Uterus (tissue), 4 donors: ENCODE data around the gene NDUFB10. TPM values are rescaled to one million over a fixed set of nuclear protein-coding genes. Genes with fewer than 3 reads are reported as not detected.

ENCODE experiments used
- DNase-seq, 2 donors: peaks; one replicate each; pipeline ENCODE4 v3.0.0-alpha.2; 2019 to 2020
- H3K27ac ChIP-seq, 2 donors: fragments of 200-600 bp; sonication (generic); 1 replicate in 1 of 2; 2 replicates in 1 of 2; pipeline ENCODE4 v1.5.1; 2016 to 2018
- H3K27me3 ChIP-seq, 2 donors: fragments of 200-600 bp; sonication (generic); one replicate each; pipeline ENCODE4 v1.5.1; 2018 to 2019; ENCODE audit warnings: control low read depth in 1 of 2
- H3K36me3 ChIP-seq, 2 donors: fragments of 200-600 bp; sonication (generic); one replicate each; pipeline ENCODE4 v1.5.1; 2019; ENCODE audit warnings: control low read depth in 1 of 2
- H3K4me1 ChIP-seq, 2 donors: fragments of 200-600 bp; sonication (generic); one replicate each; pipeline ENCODE4 v1.5.1; 2018 to 2019; ENCODE audit warnings: control low read depth in 1 of 2
- H3K4me3 ChIP-seq, 2 donors: fragments of 200-600 bp; sonication (generic); 1 replicate in 1 of 2; 2 replicates in 1 of 2; pipeline ENCODE4 v1.5.1; 2018 to 2019; ENCODE audit warnings: mild to moderate bottlenecking in 1 of 2
- H3K9me3 ChIP-seq, 2 donors: fragments of 200-600 bp; sonication (generic); one replicate each; pipeline ENCODE4 v1.5.1; 2019; ENCODE audit warnings: control low read depth in 1 of 2
- POLR2A ChIP-seq, 2 donors: fragments of 450-650 bp; IDR thresholded peaks; one replicate each; pipeline ENCODE4 v1.6.1; 2016; ENCODE audit warnings: antibody characterized with exemption in 2 of 2, mild to moderate bottlenecking in 1 of 2, moderate library complexity in 1 of 2
- intact Hi-C: fragments of 100-400 bp; cut with DNase I; formaldehyde crosslinking; loops from one replicate; pipeline ENCODE4 v1.15.1; 2023; ENCODE audit warnings: low total_unique reads
- total RNA-seq, 4 donors: library from RNA; depleted of rRNA in 3 of 4; stranded (reverse); fragments of >200 nt in 3 of 4; gene quantifications; one replicate each; pipeline versions ENCODE4 v1.1.0 to v1.2.4, GENCODE V29; 2014 to 2023
- TF ChIP-seq, protein P1 (sequence below), 4 experiments: fragments of 200-600 bp in 2 of 4; fragments of 450-650 bp in 2 of 4; sonication (generic) in 2 of 4; IDR thresholded peaks; one replicate each; pipeline ENCODE4 v1.5.1; 2016 to 2019; ENCODE audit warnings: antibody characterized with exemption in 4 of 4, mild to moderate bottlenecking in 2 of 4, moderate library complexity in 1 of 4
- donor health status: DM: yes; HTN: yes; CAD: no.

Gene NDUFB10
- total RNA-seq, 4 donors from 2014 or later, result 50.1 to 532 (median 78.0) TPM

DNA sequence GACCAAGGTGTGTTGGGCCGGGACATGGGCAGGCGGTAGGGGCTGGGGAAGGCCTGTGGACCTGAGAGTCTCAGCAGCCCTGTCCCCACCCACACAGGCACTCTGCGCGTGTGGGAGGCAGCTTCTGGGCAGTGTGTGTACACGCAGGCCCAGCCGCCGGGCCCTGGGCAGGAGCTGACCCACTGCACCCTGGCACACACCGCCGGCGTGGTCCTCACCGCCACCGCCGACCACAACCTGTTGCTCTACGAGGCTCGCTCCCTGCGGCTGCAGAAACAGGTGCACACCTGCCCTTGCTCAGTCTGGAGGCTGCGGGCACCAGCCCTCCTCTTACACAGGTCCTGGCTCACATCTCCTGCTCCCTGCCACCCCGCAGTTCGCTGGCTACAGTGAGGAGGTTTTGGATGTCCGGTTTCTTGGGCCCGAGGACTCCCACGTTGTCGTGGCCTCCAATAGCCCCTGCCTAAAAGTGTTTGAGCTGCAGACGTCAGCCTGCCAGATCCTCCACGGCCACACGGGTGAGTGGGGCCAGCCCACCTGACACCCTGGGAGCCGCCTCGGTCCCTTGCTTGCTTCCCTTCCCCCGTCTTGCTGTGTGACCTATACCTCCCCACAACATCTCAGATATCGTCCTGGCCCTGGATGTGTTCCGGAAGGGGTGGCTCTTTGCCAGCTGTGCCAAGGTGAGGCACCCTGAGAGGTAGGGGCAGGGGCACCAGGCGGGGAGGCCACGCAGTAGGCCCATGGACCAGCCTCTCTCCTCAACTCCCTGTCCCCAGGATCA is 16.3 kb downstream of the NDUFB10 start:
- no peak for TF ChIP-seq POLR2A (IDR thresholded peaks at IDR 0.05)
- TF ChIP-seq, protein P1, sequence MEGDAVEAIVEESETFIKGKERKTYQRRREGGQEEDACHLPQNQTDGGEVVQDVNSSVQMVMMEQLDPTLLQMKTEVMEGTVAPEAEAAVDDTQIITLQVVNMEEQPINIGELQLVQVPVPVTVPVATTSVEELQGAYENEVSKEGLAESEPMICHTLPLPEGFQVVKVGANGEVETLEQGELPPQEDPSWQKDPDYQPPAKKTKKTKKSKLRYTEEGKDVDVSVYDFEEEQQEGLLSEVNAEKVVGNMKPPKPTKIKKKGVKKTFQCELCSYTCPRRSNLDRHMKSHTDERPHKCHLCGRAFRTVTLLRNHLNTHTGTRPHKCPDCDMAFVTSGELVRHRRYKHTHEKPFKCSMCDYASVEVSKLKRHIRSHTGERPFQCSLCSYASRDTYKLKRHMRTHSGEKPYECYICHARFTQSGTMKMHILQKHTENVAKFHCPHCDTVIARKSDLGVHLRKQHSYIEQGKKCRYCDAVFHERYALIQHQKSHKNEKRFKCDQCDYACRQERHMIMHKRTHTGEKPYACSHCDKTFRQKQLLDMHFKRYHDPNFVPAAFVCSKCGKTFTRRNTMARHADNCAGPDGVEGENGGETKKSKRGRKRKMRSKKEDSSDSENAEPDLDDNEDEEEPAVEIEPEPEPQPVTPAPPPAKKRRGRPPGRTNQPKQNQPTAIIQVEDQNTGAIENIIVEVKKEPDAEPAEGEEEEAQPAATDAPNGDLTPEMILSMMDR (IDR thresholded peaks at IDR 0.05), result no peak
- H3K27me3 ChIP-seq, result peaks cover 0 to 5% of the 10 kb centered on the region in 2 donors
- H3K9me3 ChIP-seq, result no peaks in the 10 kb centered on the region
- intact Hi-C loops, result no loop called here
- no peak overlapping the region for H3K4me3 ChIP-seq
- peaks cover 0 to 18% of the 10 kb centered on the region in 2 donors for H3K4me1 ChIP-seq
- H3K36me3 ChIP-seq, result no peaks in the 10 kb centered on the region
- H3K27ac ChIP-seq, result no peak overlapping the region
- DNase-seq, result no peak

DNA sequence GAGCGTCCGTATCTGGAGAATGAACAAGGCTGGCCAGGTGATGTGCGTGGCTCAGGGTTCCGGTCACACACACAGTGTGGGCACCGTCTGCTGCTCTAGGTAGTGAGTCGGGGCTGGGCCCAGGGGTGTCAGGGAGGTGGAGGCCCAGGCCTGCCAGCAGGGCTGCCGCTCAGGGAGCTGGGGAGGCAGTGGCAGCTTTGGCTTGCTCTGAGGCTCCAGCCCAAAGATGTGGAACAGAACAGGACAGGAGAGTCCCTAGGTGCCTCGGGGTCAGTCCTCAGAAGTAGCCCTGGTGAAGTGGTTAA is 16.8 kb downstream of the NDUFB10 start:
- Histone ChIP-seq H3K36me3 (no peaks in the 10 kb centered on the region), H3K4me1 (peaks cover 0 to 14% of the 10 kb centered on the region in 2 donors)

DNA sequence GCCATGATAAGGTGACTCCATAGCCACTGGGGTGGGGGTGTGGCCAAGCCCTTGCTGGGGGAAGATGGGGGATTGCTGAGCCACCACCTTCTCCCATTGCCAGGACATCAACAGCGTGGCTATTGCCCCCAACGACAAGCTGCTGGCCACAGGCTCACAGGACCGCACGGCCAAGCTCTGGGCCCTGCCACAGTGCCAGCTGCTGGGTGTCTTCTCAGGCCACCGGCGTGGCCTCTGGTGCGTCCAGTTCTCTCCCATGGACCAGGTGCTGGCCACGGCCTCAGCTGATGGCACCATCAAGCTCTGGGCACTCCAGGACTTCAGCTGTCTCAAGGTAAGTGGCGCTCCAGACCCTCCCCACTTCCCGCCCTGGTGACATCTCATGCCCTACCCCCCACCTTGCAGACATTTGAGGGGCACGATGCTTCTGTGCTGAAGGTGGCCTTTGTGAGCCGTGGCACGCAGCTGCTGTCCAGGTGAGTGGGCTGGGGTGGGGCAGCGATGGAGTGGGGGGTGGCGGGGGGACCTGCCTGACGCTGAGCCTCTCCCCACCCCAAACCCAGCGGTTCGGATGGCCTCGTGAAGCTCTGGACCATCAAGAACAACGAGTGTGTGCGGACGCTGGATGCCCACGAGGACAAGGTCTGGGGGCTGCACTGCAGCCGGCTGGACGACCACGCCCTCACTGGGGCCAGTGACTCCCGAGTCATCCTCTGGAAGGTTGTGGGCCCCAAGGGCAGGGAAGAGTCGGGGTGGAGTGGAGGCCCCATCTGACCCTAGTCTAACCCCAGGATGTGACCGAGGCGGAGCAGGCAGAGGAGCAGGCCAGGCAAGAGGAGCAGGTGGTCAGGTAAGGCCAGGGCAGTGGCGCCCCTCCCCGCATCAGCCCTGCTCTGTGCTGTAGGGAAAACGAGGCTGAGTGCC is 17.9 kb downstream of the NDUFB10 start:
- no peaks in the 10 kb centered on the region for H3K9me3 ChIP-seq
- intact Hi-C loops, result no loop called here
- H3K4me3 ChIP-seq, result no peak overlapping the region
- H3K27ac ChIP-seq, result no peak overlapping the region
- peaks cover 0 to 12% of the 10 kb centered on the region in 2 donors for H3K4me1 ChIP-seq
- H3K36me3 ChIP-seq, result no peaks in the 10 kb centered on the region
- no peak for DNase-seq
- peaks cover 0 to 10% of the 10 kb centered on the region in 2 donors for H3K27me3 ChIP-seq
- TF ChIP-seq POLR2A (IDR thresholded peaks at IDR 0.05), result no peak
- TF ChIP-seq, protein P1 (IDR thresholded peaks at IDR 0.05), result no peak

More for the DNA sequence above, 16.8 kb downstream of the NDUFB10 start:
- TF ChIP-seq, protein P1 (IDR thresholded peaks at IDR 0.05), result no peak
- no peak for TF ChIP-seq POLR2A (IDR thresholded peaks at IDR 0.05)
- no peak overlapping the region for H3K4me3 ChIP-seq
- H3K27me3 ChIP-seq, result peaks cover 0 to 7% of the 10 kb centered on the region in 2 donors
- H3K9me3 ChIP-seq, result no peaks in the 10 kb centered on the region
- intact Hi-C loops, result no loop called here
- no peak overlapping the region for H3K27ac ChIP-seq
- no peak for DNase-seq

DNA sequence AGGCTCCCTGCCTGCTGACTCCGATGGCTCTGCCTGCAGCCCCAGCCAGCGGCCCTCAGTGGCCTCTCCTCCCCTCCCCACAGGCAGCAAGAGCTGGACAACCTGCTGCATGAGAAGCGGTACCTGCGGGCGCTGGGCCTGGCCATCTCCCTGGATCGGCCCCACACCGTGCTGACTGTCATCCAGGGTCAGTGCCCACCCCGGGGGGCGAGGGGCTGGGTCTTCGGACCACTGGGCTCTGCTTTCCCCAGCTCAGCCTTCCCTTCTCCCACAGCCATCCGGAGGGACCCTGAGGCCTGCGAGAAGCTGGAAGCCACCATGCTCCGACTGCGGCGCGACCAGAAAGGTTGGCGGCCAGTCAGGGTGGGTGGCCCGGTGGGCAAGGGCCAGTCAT is 18.5 kb downstream of the NDUFB10 start:
- TF ChIP-seq, protein P1 (IDR thresholded peaks at IDR 0.05), result no peak
- TF ChIP-seq POLR2A (IDR thresholded peaks at IDR 0.05), result no peak
- intact Hi-C loops, result no loop called here
- Histone ChIP-seq H3K4me1 (peaks cover 0 to 6% of the 10 kb centered on the region in 2 donors), H3K9me3 (no peaks in the 10 kb centered on the region), H3K36me3 (no peaks in the 10 kb centered on the region), H3K27ac (no peak overlapping the region), H3K4me3 (no peak overlapping the region), H3K27me3 (peaks cover 0 to 14% of the 10 kb centered on the region in 2 donors)
- no peak for DNase-seq
